ENCODE results near the gene OVCH2.
"Not testable (repeated sequence)": the region's sequence is repeated elsewhere in the genome, so short reads cannot be mapped to it uniquely, and the experiment has no call there.

The OVCH2 gene

DNA sequence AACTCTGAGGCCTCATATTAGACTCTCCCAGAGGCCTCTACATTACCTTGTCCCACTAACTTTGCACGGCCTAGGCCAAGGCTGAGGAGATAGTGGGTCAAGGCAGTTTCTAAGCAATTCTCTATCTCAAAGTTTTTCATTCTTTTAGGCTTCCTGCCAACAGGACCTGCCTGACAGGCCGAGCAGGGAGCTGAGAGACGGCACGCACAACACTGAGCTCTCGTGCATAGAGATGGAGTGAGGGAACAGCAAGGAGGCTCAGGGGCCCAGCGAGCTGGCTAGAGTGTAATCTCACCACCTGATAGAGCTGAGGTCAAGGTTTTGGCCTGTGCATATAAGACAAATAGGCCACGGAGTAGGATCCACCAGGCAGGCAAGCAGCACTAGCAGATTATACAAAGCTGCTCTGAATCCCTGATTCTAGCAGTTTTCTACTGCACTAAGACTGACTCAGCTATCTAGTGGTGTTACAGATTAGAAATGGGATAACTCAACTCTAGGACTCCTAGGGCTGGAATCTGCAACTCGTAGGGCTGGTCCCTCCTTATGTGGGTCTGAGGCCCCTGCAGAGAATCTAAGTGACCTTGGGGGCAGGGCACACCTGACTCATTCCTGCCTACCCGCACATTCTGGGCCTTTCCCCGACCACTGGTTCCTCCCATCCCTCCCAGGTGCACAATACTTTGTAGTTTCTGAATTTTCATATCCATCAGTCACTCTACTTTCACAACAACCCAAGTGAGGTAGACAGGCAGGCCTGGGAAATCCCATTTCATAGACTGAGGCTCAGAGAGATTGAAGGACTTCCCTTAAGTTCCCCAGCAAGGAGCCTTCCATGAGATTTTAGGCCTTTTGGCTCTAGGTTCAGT is 34.7 kb downstream of the OVCH2 start:
- DNase-seq (ENCODE audit: low read depth in 2 of 2) = no peak

GRCh38 chr11:7670641-7671040 is 35.6 kb downstream of the OVCH2 start:
- no peak for DNase-seq (ENCODE audit: low read depth in 2 of 2)

DNA sequence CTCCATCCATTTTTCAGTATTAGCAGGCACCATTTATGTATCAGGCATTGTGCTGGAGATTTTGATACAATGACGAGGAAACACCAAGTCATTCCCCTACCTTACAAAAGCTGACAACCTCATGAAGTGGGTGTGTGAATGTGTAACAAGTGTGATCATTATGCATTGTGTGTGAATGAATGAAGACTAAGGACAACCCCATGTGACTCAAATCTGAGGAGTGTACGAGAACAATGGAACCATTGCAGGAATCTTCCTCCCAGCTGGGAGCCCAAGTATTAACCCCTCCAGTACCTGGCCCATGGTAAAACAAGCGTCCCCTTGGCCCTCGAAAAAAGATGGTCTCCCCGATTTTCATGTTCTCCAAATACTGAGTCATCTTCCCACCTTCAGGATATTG is 37.4 kb downstream of the OVCH2 start:
- DNase-seq (ENCODE audit: low read depth in 2 of 2) = no peak

GRCh38 chr11:7668464-7668863 is 37.8 kb downstream of the OVCH2 start:
- no peak for DNase-seq (ENCODE audit: low read depth in 2 of 2)

DNA sequence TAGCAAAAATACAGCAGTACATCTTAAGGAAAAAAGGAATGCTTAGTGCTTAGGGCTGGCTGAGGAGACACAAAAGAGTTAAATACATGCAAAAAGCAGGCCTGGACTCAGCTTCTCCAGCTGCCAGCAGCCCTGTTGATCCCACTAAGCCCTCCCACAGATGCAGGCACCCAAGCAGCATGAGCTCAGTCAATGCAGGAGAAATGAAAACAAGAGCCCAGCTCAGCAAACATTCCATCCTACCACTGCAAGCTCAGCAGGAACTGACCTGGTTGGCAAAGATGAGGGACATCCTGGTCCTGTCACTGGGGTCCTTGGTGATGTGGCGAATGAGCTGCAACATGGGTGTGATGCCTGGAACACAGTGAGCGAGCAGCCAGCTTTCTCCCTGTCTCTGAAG is 38.8 kb downstream of the OVCH2 start:
- DNase-seq (ENCODE audit: low read depth in 2 of 2) = no peak

- no peak for DNase-seq (ENCODE audit: low read depth in 2 of 2)
Measured at GRCh38 chr11:7666292-7666866, 39.9 kb downstream of the OVCH2 start.

GRCh38 chr11:7665473-7666291 is 40.6 kb downstream of the OVCH2 start:
- DNase-seq (ENCODE audit: low read depth in 2 of 2) = peak; percentile 36 to 46

- no peak for DNase-seq (ENCODE audit: low read depth in 2 of 2)
Measured at GRCh38 chr11:7664867-7665266, 41.4 kb downstream of the OVCH2 start.

GRCh38 chr11:7663531-7663930 is 42.7 kb downstream of the OVCH2 start:
- DNase-seq (ENCODE audit: low read depth in 2 of 2) = not testable (repeated sequence)

- no peak for DNase-seq (ENCODE audit: low read depth in 2 of 2)
Measured at GRCh38 chr11:7657306-7658025, 48.8 kb downstream of the OVCH2 start.

DNA sequence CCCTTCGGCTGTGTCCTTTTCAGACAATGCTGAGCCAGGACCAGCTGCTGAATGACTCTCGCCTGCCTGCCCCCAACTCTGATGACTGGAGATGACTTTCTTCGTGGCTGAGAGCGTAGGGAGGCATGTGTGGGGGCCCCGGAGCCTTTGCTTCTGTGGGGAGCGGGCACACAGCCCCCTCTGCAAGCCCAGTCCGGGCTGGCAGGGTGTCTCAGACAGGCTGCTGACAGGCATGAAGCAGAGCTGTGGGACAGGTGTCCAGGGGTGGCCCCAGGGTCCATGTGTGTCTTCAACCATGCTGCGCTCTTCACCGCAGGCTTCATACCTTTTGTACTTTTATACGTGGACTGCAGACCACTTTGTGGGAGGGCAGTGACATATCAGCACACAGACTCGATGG is 49.6 kb downstream of the OVCH2 start:
- DNase-seq (ENCODE audit: low read depth in 2 of 2) = no peak

DNA sequence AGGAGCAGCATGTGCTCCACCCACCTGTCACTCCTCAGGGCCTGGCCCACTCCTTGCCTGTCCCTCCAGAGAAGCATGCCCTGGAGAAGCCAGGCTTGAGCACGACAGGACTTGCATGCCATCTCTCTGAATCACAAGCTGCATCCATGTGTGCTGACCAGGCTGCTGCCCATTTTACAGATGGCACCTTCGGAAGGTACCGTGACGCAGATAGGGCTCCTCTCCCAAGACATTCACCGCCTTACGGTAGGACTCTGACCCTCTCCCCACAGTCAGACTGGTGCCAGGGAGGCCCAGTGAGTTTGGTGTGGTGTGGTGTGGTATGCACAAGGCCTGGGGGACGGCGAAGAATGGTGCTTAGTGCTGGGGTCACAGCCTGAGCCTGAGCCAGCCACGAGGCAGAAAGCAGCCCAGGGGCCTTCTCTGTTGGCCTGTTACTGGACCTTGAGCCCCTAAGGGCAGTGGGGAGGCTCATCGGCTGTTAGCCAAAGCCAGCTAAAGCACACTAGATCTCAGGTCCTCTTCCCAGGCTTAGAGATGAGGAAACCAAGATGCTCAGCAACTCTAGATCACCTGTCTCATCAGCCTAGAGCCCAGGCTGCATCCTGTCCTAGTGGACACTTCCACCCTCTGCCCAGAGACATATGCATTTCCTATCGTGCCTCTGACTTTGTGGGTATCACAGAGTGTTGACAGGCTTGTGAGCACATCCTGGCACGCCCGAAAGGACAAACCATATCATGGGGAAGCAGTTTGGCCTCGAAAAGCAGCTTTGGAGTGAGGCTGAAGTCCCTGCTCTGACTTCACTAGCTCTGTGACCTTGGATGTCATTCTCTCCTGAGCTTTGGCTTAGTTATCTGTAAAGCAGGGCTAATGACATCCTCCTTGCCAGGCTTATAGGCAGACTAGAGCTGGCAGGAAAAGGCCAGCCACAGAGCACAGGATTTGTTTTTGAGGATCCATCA is 50.7 kb downstream of the OVCH2 start:
- no peak for DNase-seq (ENCODE audit: low read depth in 2 of 2)

- no peak for DNase-seq (ENCODE audit: low read depth in 2 of 2)
Measured at GRCh38 chr11:7654195-7654705, 52.0 kb downstream of the OVCH2 start.

DNA sequence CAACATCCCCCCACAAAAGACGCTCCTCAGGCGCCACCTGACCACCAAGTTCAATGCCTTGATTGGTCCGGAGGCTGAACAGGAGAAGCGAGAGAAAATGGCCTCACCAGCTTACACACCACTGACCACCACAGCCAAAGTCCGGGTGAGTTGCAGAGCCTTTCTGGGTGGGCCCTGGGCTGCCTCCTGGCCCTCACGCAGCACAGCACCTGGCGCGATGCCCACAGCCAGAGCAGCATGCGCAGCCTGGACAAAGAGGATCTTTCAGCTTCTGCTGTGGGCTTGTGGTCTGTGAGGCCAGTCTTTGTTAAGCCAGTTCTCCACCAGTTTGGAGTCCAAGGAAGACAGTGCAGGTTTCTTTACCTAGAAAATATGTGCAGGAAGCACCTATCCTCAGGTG is 54.6 kb downstream of the OVCH2 start:
- no peak for DNase-seq (ENCODE audit: low read depth in 2 of 2)

GRCh38 chr11:7651140-7651551 is 55.1 kb downstream of the OVCH2 start:
- no peak for DNase-seq (ENCODE audit: low read depth in 2 of 2)

DNA sequence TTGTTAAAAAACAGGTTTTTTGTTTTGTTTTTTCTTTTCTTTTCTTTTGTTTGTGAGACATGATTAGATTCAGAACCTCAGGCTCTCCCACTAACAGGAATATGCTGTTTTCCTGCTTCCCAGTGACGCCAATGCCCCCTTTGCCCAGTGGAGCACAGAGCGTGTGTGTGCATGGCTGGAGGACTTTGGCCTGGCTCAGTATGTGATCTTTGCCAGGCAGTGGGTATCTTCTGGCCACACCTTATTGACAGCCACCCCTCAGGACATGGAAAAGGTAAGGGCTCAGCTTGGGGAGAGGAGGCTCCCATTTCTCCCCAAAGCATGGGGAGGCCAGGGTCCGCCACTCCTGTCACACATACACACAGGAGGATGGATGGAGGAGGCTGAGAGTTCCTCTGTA is 58.0 kb downstream of the OVCH2 start:
- no peak for DNase-seq (ENCODE audit: low read depth in 2 of 2)

- DNase-seq (ENCODE audit: low read depth in 2 of 2) = no peak
Measured at GRCh38 chr11:7646866-7647265, 59.4 kb downstream of the OVCH2 start.

GRCh38 chr11:7645206-7645605 is 61.1 kb downstream of the OVCH2 start:
- no peak for DNase-seq (ENCODE audit: low read depth in 2 of 2)

DNA sequence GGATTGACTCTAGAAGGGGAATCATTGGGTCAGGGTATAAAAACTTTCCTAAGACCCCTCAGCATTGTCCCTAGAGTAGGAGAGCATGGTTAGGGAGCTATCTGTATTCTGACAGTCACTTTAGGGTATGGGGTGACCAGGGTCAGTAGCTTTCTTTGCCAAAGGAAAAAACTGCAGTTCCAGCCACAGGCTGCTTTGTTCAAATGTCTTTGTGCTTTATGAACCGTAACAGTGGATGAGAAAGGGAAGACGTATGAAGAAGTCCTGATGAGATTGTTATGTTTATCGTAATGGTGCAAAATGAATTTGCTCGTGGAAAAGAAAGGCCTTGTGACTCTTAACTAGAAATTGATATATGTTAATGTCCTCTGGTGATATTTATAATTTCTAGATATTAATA is 63.0 kb downstream of the OVCH2 start:
- no peak for DNase-seq (ENCODE audit: low read depth in 2 of 2)

GRCh38 chr11:7642747-7643146 is 63.5 kb downstream of the OVCH2 start:
- no peak for DNase-seq (ENCODE audit: low read depth in 2 of 2)

GRCh38 chr11:7640816-7641215 is 65.5 kb downstream of the OVCH2 start:
- no peak for DNase-seq (ENCODE audit: low read depth in 2 of 2)
